GM18505 (cell line): ENCODE measurements around the gene HERPUD1.
"Not testable (repeated sequence)": the region's sequence is repeated elsewhere in the genome, so short reads cannot be mapped to it uniquely, and the experiment has no call there.

ENCODE experiments used
- ATAC-seq: cut with Tn5 transposase; IDR thresholded peaks from one replicate; pipeline ENCODE4 v1.9.1; 2021; ENCODE audit not compliant: unreplicated experiment
- POLR2A ChIP-seq: IDR thresholded peaks from 4 replicates; pipeline ENCODE4 v1.6.1; 2011; ENCODE audit warnings: borderline replicate concordance; ENCODE audit not compliant: insufficient read depth, insufficient read length; ENCODE audit errors: extremely low read depth

HERPUD1 gene

GRCh38 chr16:56931892-56932720 is at the start of gene HERPUD1:
HERPUD1 (plus strand) TSS chr16:56932142; CDS start chr16:56932245, 103 bp downstream.
- TF ChIP-seq POLR2A, result peak; percentile 99

GRCh38 chr16:56883586-56883985 is 48.4 kb upstream of the HERPUD1 start:
- no peak for ATAC-seq
- TF ChIP-seq POLR2A, result no peak

More at GRCh38 chr16:56931892-56932720, at the start of gene HERPUD1:
- ATAC-seq, result peak; percentile 85

GRCh38 chr16:56884026-56884582 is 47.8 kb upstream of the HERPUD1 start:
- ATAC-seq, result no peak
- no peak for TF ChIP-seq POLR2A

- ATAC-seq, result not testable (repeated sequence)
Measured at GRCh38 chr16:56884929-56885328, 47.0 kb upstream of the HERPUD1 start.

GRCh38 chr16:56885446-56886162 is 46.3 kb upstream of the HERPUD1 start:
- no peak for TF ChIP-seq POLR2A
- ATAC-seq, result no peak

GRCh38 chr16:56886296-56886695 is 45.6 kb upstream of the HERPUD1 start:
- no peak for ATAC-seq

GRCh38 chr16:56886826-56887225 is 45.1 kb upstream of the HERPUD1 start:
- TF ChIP-seq POLR2A, result no peak
- no peak for ATAC-seq

More at GRCh38 chr16:56886296-56886695, 45.6 kb upstream of the HERPUD1 start:
- TF ChIP-seq POLR2A, result no peak

- TF ChIP-seq POLR2A, result no peak
- peak; percentile 87 for ATAC-seq
Measured at GRCh38 chr16:56888806-56889205, 43.1 kb upstream of the HERPUD1 start.

GRCh38 chr16:56889206-56889605 is 42.7 kb upstream of the HERPUD1 start:
- ATAC-seq, result peak; percentile 24

GRCh38 chr16:56891685-56892084 is 40.3 kb upstream of the HERPUD1 start:
- no peak for ATAC-seq
- TF ChIP-seq POLR2A, result no peak

More at GRCh38 chr16:56889206-56889605, 42.7 kb upstream of the HERPUD1 start:
- no peak for TF ChIP-seq POLR2A

- ATAC-seq, result no peak
- no peak for TF ChIP-seq POLR2A
Measured at GRCh38 chr16:56892705-56893104, 39.2 kb upstream of the HERPUD1 start.

- no peak for TF ChIP-seq POLR2A
- ATAC-seq, result no peak
Measured at GRCh38 chr16:56894331-56894917, 37.5 kb upstream of the HERPUD1 start.

- no peak for ATAC-seq
- TF ChIP-seq POLR2A, result no peak
Measured at GRCh38 chr16:56895813-56896212, 36.1 kb upstream of the HERPUD1 start.
